GM19452 (cell line): ENCODE measurements around the gene AUTS2.

ENCODE experiments used
- ATAC-seq: cut with Tn5 transposase; IDR thresholded peaks from one replicate; pipeline ENCODE4 v1.9.1; 2021; ENCODE audit not compliant: unreplicated experiment

AUTS2 gene

DNA sequence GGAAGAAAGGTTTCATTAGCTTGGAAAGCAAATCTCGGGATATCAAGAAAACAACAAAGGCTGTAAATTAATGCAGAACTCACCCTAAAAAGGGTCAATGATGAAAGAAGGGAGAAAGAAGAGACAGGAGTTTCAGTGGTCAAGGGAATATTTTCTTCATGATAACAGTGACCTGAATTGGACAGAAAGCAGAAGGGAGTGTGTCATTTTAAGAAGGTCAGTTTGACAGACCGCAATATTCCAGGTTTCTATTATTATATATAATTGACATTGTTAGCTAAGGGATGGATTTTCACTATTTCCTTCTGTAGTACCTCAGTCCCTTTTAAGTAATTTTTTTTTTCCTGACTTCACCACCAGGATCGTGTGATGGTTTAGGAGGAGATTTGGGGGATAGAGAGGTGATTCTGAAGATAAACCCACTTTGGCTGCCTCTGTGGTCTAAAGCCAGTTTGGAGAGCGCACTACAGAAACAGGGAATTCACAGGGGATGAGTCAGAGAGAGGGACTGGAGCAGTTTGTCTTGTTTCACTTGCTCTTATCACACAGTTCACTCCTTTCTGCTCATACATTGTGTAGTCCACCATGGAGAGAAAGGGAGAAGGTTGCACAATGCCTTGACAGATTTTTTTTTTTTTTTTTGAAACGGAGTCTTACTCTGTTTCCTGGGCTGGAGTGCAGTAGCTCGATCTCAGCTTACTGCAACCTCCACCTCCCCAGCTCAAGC, 417.9 kb downstream of the AUTS2 start:
- ATAC-seq, result no peak

DNA sequence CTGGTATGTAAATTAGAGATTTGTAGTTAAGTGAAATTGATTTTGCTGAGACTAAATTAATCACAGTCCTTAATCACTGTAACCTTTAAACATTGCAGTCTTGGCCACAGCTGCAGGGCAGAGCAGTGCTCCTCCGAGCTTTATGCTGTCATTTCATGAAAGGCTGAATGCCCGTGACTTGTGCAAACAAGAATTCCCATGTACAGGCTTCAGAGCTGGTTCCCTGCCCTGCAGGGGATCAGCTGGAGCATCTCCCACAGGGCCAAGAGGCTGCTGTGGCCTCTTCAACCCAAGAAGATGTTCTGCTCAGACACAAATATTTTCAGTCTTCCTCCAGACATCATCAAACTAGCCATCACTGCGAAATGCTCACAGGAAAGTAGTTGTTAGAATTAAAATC, 419.1 kb downstream of the AUTS2 start:
- ATAC-seq, result no peak

DNA sequence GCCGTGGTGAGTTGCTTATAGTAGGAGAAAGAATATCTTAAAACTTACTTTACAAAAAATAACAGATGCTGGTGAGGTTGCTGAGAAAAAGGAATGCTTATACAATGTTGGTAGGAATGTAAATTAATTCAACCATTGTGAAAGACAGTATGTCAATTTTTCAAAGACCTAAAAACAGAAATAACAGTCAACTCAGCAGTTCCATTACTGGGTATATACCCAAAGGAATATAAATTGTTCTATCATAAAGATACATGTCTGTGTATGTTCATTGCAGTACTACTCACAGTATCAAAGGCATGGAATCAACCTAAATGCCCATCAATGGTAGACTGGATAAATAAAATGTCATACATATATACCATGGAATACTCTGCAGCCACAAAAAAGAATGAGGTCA, 420.4 kb downstream of the AUTS2 start:
- ATAC-seq, result no peak

DNA sequence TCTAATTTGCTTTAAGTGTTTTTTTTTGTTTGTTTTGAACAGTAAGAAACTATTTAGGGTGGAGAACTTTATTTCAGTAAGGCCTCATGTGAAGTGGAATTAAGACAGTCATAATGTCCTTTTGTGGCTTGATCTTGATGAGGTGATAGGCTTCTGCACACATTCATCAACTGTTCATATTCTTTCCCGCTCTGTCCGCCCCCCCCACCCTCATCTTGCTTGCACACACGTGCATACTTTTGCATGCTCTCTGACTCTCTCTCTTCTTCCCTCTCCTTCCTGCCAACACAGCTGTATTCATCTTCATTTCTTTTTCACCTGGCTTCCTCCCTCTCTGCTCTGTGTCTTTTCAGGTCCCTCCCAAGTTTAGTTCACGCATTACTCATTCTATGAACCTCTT, 429.6 kb downstream of the AUTS2 start:
- ATAC-seq, result no peak

DNA sequence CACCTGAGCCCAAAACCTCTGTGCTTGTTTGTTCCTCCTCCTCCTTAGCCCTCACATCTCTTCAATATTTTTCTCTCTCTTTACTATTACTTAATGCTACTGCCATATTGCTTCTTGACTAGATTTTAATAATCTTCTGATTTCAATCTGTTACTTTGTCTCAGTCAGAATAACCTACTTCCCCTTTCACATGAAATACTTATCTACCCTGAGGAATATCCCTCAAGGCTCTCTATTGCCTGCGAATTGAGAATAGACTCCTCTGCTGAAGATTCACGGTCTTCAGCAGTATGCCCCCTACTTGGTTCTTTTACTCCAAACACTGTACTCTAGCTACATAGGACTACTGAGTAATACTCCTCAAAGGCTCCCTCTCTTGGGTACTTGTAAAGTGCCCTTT, 430.3 kb downstream of the AUTS2 start:
- ATAC-seq, result no peak

DNA sequence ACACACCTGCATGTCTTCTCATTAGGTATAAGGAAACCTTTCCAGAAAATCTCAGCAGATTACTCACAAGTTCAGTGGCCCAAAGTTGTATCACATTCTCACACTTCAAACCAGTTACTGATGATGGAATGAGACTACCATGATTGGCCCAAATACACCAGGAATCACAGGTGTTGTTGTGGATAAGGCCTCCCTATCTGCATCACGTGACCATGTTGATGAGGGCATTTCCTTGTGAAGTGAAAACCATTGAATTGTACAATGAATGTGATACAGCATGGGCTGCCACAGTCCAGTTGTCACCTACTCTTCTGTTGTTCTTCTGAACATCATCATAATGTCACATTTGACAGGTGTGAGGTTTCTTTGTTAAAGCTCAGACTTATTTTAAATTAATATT, 431.7 kb downstream of the AUTS2 start:
- no peak for ATAC-seq

DNA sequence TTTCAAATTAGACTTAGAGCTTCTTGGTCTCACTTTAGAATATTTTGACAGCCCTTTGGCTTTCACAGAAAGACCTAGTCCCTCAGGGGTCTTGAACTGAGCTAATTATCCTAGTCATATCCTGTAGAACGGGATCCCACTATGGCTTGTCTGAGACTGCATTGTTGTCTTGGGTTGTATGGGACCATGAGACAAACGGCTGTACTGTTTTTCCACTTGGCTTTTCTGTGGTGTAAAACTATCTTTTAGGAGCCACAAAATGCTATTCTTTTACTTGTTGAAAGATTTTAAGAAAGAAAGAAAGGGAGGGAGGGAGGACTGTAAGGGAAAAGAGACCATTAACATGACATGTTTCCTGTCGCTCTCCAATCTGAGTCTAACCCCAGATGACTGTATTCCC, 432.5 kb downstream of the AUTS2 start:
- no peak for ATAC-seq

DNA sequence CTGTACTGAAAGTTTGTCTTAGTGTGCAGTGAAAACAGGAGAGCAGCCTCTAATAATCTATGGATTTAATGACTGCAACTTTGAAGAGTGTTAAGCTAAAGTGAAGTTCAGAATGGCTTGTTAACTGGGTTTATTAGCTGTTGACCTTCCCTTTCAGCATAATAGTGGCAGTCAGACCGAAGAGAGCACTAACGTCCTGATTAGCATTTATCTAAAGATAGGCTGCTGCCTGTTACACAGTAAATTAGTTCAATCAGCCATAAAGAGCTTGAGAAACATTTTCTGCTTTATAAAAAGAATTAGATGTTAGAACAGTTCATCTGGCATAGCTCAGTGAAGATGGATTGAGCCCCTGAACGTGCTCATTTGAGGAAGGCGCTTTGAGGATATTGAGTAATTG, 433.0 kb downstream of the AUTS2 start:
- ATAC-seq, result no peak

DNA sequence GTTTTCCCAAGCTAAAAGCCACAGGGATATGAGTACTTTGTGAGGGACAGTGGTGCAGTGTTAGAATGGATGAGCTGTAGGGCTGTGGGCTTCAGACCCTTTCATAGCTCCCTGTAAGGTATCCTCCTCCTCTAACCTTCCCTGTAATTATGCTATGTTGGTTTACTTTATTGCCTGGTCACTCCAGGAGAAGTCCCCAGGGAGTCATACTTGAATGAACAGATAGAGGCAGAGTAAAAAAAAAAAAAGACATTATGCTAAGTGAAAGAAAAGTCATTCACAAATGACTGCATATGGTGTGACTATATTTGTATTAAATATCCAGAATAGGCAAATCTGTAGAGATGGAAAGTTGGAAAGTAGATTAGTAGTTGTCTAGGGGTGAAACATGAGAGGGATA, 434.4 kb downstream of the AUTS2 start:
- no peak for ATAC-seq

DNA sequence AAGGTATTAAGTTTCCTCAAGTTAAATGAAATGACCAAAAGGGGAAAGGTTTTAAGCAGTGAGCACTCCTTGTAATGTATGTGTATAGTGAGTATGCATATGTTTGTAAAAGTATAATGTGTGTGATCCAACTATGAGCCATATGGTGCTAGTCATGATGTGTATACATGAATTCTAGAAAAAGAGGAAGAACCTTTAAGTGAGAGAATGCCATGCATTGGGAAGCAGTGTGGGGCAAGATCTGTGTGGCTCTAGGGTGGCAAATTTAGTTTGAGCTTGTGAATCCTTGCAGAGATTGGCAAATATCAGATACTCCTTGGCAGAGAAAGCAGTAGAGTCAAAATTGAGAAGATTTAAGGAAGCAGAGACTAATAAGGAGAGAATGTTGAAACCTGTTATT, 435.0 kb downstream of the AUTS2 start:
- ATAC-seq, result no peak

DNA sequence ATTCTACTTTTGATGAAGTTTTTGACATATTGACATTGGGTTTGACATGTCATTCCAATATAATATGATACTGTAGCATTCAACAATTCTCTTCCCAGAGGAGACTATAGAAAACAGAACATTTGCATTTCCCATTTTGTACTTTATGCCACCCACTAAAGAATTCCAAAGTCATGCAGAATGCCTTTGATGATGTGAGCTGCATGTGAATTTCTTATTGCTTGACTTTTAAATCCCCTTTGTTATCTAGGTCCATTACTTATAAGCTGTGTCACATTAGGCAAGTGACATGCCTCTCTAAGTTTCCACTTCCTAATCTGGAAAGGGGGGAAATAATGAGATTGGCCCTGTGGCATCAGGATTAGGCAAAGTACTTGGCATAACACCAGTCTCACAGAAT, 436.7 kb downstream of the AUTS2 start:
- no peak for ATAC-seq

DNA sequence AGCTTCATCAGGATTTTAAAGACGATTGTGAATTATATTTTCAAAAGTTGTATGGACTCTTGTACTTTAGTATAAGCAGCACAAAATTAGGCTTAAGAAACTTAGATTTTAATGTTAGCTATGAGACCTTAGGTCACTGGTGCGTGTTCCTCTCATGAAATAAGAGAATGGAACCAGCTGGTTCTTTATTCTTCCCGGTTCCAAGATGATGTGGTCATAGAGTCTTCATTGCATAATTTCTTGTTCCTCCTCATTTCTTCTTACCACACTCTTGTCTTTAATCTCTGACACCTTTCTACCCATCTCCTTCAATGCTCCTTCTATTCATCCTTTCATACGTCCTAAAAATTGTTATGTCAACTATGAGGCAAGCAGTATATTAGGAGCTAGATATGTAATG, 437.2 kb downstream of the AUTS2 start:
- no peak for ATAC-seq

DNA sequence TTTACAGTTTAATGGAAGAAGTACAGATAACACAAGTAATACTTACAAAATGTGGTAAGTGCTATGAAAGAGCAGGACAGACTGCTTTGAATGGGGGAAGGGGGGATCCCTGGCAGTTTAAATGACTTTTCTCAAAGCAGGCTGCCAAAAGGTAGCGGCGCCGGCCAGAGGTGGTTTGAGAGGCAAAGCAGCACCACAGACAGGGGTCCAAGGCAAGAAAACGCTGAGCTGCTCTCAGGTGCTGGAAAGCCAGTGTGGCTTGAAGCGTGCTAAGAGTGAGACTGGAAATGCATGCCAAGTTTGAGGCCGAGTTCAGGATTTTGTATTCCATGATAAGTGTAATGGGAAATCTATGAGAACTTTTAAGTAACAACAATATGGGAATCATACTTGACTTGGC, 437.7 kb downstream of the AUTS2 start:
- ATAC-seq, result no peak

DNA sequence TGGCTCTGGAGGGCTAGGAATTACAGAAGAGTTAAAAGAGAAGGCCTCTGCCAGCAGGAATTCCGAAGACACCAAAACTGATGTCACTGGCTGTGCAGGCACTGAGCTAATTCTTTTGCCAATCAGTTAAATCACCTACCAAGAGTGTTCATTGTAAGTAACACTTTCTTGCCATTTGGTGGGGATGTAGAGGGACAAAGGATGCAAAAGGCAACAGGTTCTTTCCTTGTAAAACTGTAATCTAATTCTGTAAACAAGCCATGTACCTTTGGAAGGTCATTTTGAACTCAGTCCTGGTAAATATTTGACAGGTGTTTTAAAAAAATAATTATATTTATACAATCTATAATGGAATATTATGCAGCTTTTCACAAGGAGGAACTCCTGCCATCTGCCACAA, 438.4 kb downstream of the AUTS2 start:
- ATAC-seq, result no peak

DNA sequence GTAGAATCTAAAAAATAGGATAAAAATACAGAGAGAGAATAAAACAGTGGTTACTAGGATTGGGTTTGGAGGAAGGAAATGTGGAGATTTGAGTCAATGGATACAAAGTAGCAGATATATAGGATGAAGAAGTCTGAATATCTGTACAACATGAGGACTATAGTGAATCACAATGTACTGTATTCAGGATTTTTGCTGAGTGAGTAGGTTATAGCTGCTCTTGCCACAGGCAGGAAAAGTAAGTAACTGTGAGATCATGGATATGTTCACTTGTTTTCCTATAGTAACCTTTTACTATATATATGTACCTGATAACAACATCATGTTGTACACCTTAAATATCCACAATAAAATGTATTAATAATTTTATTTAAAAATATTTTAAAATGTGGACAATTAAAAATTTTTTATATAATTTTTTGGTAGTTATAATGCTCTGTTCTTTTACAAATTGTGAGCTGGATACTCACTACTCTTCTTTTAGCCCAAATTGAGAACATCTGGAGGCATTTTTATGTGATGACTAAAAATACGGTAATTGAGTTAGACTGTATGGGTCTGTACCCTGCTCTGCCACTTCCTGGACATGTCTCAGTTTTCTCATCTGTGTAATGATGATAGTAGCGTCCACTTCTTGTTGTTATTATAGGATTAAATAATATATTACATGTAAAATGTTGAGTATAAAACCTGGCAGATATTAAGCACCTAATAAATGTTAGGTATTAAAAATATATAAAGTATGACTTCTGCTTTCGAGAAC, 439.1 kb downstream of the AUTS2 start:
- ATAC-seq, result no peak

DNA sequence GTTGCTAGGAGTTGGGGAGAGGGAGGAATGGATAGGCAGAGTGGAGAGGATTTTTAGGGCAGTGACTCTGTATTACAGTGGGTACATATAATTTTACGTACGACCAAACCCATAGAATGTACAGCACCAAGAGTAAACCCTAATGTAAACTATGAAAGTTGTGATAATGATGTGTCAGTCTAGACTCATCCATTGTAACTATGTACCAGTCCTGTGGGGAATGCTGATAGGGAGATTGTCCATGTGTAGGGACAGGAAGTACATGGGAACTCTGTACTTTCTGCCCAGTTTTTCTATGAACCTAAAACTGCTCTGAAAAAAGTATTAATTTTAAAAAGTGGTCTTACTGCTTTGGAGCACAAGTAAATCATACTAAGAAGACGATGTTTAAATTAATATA, 441.8 kb downstream of the AUTS2 start:
- no peak for ATAC-seq

DNA sequence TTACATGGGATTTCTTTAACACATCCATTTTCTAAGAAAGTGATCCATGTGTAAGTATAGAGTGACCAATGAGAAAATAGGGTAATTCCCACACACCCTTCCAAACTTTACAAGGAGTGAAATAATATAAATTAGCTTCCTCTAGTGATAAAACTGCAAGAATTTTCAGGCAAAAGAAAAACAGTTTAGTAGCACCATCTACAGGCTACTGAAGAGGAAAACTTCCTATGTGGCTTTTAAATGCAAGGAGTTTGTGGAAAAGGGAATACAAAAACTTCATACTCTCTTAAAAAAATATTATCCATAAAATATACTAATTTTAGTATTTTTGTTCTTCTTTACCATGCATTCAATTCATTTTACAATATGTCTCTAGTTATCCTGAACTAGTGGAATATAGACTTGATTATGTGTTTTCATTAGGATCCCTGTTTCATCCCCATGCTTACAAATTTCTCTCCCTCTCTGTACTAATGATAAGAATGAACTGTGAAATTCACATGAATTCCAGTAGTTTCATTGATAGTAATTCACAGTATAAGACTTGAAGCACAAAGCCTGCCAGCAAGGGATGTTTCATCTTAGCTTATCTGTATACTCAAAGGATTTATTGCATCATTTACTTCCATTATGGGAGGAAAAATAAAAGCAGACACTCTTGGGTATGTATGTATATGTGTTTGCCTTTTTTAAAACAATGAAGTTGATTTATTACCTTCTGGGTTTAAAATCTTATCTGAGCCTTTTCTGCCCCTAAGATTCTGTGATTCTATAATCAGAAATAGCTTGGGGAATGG, 442.9 kb downstream of the AUTS2 start:
- no peak for ATAC-seq

DNA sequence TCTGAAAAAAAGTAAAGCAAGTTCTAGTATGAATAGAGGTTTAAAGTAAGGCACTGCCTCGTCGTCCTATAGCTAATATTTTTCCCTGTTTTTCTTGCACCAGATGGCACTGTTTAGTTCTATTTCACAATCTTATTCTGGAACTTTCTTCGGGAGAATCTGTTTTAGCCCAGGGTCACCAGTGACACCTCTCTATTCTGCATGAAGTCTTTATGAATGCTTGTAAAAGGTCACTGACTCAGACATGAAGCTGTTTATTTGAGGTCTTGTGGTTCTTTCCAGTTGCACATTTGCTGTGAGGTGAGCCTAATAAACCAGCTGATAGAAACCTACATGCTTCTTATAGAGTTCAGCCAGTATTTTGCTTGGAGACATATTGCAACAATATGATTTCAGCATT, 444.3 kb downstream of the AUTS2 start:
- ATAC-seq, result no peak

DNA sequence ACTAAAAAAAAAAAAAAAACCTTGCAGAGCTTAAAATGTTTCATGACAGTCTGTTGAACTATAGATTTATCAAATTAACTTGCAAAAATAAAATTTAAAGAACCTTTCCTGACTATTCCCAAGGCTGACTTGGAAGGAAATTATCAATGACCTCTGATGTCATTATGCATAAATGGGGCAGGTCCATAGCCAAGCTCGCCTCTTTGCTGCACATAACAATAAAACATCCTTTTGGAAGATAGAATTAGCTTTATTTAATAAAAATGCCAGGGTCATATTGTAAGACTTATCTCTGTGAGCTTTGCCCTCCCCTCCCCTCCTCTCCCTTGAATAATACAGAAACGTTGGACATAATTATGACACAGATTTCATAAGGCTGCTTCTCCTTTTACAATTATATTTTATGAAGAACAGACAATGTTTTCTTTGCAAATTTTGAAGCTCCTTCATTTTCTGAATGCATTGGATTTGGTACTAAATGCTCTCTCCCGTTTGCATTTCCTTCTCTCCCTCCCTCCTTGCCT, 444.8 kb downstream of the AUTS2 start:
- no peak for ATAC-seq

DNA sequence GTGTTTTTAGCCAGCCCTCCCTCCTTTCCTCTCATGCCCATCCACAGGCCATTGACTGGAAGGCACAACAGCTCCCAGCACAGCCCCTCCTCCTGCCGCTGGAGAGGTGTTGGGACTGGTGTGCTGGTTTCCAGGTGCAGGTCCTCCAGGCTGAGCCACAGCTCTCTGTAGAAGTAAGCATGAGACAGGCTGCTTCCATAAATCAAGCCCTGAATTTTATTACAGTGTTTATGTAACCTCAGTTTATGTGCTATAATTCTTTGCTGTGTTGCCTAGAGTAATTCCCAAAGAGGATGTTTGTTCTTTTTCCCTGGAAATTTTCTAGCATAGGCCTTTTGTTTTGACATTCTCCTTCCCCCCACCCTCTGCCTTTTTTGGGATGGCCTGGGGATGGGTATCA, 445.8 kb downstream of the AUTS2 start:
- ATAC-seq, result no peak

DNA sequence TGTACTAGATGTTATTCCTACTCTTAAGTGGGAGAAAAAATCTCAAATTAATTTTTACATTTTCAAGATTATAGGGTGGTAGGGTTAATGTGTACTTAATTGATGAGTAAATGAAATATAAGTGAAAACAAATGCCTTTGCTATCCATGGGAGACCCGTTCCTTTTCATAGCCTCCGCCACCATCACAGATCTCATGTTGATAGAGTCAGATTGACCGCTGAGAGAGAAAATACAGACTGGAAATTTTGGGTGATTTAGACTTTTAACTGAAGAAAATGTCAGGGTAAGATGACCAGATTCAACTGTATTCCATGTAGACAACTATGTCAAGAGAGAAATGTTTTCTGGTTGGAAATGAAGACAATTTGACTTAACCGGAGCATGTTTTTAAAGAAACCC, 446.2 kb downstream of the AUTS2 start:
- ATAC-seq, result no peak

DNA sequence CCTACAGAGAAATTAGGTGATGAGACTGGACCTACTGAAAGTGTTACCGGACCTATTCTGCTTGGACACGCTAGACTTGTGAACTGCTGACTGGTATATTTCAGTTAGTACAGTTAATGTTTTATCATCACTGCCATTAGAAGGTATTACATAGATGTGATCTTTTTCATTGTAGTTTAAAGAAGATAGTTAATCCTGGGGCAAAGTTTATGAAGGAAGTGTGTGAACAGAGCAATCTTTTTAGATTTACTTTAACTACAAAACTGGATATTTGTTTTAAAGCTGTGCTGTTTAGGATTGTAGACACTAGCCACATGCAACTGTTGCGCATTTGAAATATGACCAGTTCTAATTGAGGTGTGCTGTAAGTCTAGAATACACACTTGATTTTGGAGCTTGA, 446.7 kb downstream of the AUTS2 start:
- no peak for ATAC-seq
